Pancreas (tissue), 10 donors: ENCODE data around the gene HNRNPA3. TPM values are rescaled to one million over a fixed set of nuclear protein-coding genes. Genes with fewer than 3 reads are reported as not detected.
"Not testable (repeated sequence)": the region's sequence is repeated elsewhere in the genome, so short reads cannot be mapped to it uniquely, and the experiment has no call there.

Source experiments
- ATAC-seq, 4 donors: fragments of 200-7000 bp; cut with Tn5 transposase; one replicate each; pipeline versions ENCODE4 v1.8.0 to v1.9.1; 2020; ENCODE audit warnings: mild to moderate bottlenecking in 4 of 4, moderate library complexity in 4 of 4
- DNase-seq, 6 donors: peaks; one replicate each; pipeline ENCODE4 v3.0.0-alpha.2; 2020
- FAIRE-seq: peaks from 2 replicates; lab custom pipeline; 2012; peaks lifted over from hg19 to GRCh38; lab: Jason Lieb, UNC
- H3K27ac ChIP-seq, 4 donors: fragments of 200-600 bp; sonication (generic); 1 replicate in 3 of 4; 2 replicates in 1 of 4; pipeline versions ENCODE4 v1.5.0 to v1.8.0; 2020
- H3K27me3 ChIP-seq, 4 donors: fragments of 200-600 bp; one replicate each; pipeline ENCODE4 v1.8.0; 2021
- H3K36me3 ChIP-seq, 3 donors: fragments of 200-600 bp; sonication (generic) in 1 of 3; one replicate each; pipeline versions ENCODE4 v1.5.0 to v1.8.0; 2020 to 2021
- H3K4me1 ChIP-seq, 3 donors: fragments of 200-600 bp; one replicate each; pipeline ENCODE4 v1.8.0; 2021
- H3K4me3 ChIP-seq, 4 donors: fragments of 200-600 bp; sonication (generic) in 2 of 4; one replicate each; pipeline versions ENCODE4 v1.5.0 to v1.8.0; 2020 to 2021
- H3K9me3 ChIP-seq, 4 donors: fragments of 200-600 bp; one replicate each; pipeline ENCODE4 v1.8.0; 2021
- WGBS, 2 donors: extraction: QIAGEN DNeasy Blood & Tissue Kit; methylation state at CpG; one replicate each; pipeline ENCODE4 v1.1.7; 2013; 5-methylcytosine and 5-hydroxymethylcytosine counted together
- intact Hi-C, 3 donors: fragments of 100-400 bp; cut with DNase I; formaldehyde crosslinking; loops; one replicate each; pipeline versions ENCODE4 v1.11.1 to v1.14.2; 2022
- polyA plus RNA-seq, 2 donors: library from polyadenylated mRNA; stranded (reverse); fragments of 200-250 nt; gene quantifications; one replicate each; pipeline ENCODE4 v1.2.3, GENCODE V29; 2013
- total RNA-seq, 6 donors: library from RNA; stranded (reverse); fragmentation: NEBNext Ultra II Directional in 4 of 6; extraction: Animal tissue kit (Norgen Biotek cat#: 25700) in 4 of 6; gene quantifications; one replicate each; pipeline versions ENCODE4 v1.2.1 to v1.2.4, GENCODE V29; 2021 to 2023
- TF ChIP-seq, protein P1 (sequence below), 4 donors: fragments of 200-600 bp; sonication (generic) in 3 of 4; IDR thresholded peaks; one replicate each; pipeline versions ENCODE4 v1.5.0 to v1.8.0; 2021; ENCODE audit warnings: antibody characterized with exemption in 4 of 4
- donor health status: healthy with polysubstance abuse.
- donor health status: DM: no; HTN: no; CAD: no; lungs with moderate emphysema.
- donor health status: DM: no; HTN: no; CAD: no.
- donor health status: control.
- donor health status: control.
- donor health status: Bipolar disorder and iron deficiency.
- donor health status: DM: yes; HTN: yes; CAD: no.
- donor health status: DM: no; HTN: no; CAD: no.
- donor health status: DM: no; HTN: no; CAD: no.
- donor health status: DM: yes; HTN: yes; CAD: no.

Gene HNRNPA3
- total and polyA plus RNA-seq, 8 donors = 30.3 to 96.8 (median 70.0) TPM

DNA sequence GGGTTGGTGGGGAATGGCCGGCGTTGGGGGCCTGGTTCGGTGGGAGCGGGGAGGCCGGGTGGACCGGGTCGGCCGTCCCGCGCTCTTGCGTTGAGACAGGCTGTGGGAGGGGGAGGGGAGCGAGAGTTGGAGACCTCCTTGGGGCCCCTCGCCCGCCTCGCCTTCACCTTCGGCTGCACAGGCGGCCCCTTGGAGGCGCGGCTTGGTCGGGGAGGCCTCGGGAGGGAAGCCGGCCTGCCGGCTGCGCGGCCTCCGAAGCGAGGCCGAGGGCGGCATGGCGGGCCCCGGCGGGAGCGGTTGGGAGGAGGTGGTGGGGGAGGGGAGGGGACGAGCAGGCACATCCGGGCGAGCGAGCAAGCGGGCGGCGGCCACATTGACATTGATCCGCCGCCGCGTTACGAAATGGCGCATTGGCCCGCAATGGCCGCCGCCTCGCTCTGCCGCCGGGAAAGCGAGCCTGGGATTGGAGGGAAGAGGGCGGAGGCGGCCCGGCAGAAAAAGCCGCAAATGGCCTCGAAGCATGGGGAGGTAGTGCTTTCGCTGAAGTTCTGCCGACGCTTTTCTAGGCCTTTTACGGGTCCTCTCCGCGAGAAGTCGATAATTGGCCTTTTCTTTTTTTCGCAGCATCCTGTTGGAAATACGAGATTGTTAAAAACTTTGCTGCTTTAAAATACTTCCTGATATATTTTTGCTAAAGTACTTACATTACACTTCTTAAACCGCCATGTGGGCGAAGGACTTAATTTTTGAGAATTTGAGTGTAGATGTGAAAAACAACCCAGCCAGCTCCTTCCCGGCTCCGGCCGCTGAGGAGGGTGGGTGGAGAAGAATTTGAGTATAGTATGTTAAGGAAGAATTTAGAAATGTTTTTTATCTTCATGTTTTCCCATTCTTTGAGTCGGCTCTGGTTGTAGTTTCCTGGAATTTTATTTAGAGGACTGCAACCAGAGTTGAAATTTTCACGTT is 580 bp downstream of the HNRNPA3 start:
- H3K27ac ChIP-seq = peak overlapping the region; percentile 97 to 100 (median 100)
- no peaks in the 10 kb centered on the region for H3K9me3 ChIP-seq
- peaks cover 5 to 30% (median 9%) of the 10 kb centered on the region in 3 donors for H3K36me3 ChIP-seq
- intact Hi-C loops = loop anchor here in 1 of 3 donors (5.0 kb wide), 1 partner anchor 49 kb away; the partner anchor contains the start of gene NFE2L2
- FAIRE-seq = no peak
- DNase-seq = peak; percentile 91 to 95 (median 94)
- peaks cover 4 to 45% (median 8%) of the 10 kb centered on the region in 3 donors for H3K4me1 ChIP-seq
- ATAC-seq = peak; percentile 72 to 83 (median 82)
- no peaks in the 10 kb centered on the region for H3K27me3 ChIP-seq
- TF ChIP-seq, protein P1, sequence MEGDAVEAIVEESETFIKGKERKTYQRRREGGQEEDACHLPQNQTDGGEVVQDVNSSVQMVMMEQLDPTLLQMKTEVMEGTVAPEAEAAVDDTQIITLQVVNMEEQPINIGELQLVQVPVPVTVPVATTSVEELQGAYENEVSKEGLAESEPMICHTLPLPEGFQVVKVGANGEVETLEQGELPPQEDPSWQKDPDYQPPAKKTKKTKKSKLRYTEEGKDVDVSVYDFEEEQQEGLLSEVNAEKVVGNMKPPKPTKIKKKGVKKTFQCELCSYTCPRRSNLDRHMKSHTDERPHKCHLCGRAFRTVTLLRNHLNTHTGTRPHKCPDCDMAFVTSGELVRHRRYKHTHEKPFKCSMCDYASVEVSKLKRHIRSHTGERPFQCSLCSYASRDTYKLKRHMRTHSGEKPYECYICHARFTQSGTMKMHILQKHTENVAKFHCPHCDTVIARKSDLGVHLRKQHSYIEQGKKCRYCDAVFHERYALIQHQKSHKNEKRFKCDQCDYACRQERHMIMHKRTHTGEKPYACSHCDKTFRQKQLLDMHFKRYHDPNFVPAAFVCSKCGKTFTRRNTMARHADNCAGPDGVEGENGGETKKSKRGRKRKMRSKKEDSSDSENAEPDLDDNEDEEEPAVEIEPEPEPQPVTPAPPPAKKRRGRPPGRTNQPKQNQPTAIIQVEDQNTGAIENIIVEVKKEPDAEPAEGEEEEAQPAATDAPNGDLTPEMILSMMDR (IDR thresholded peaks at IDR 0.05) = no peak
- WGBS, 2 donors = 1% methylated on average over 68 to 74 of the region's 74 CpGs
- peak overlapping the region; percentile 57 to 84 (median 84) for H3K4me3 ChIP-seq

DNA sequence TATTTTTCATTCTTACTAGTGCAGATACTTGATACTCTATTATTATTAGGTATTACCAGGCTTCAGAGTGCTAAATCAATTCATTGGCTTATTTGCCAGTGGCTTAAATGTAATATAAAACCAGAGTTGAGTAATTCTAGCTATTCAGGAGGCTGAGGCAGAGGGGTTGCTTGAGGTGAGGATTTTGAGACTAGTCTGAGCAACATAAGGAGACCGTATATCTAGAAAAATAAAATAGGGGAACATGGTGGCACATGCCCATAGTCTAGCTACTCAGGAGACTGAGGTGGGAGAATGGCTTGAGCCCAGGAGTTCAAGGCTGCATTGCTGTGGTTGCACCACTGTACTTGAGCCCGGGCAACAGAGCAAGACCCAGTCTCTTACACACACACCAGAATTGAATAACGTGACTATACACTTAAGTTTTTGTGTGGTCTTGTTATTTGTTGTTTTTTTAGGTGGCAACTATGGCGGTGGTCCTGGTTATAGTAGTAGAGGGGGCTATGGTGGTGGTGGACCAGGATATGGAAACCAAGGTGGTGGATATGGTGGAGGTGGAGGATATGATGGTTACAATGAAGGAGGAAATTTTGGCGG is 4.8 kb downstream of the HNRNPA3 start:
- DNase-seq (no peak), FAIRE-seq (no peak), ATAC-seq (no peak)
- intact Hi-C loops = no loop called here
- WGBS, 2 donors = 74% methylated on average over 5 of the region's 5 CpGs
- Histone ChIP-seq H3K27me3 (no peaks in the 10 kb centered on the region), H3K4me3 (peak overlapping the region in 1 of 4 donors; percentile 10), H3K27ac (no peak overlapping the region), H3K4me1 (peaks cover 4 to 35% (median 18%) of the 10 kb centered on the region in 3 donors), H3K36me3 (peaks cover 5 to 68% (median 15%) of the 10 kb centered on the region in 3 donors), H3K9me3 (no peaks in the 10 kb centered on the region)
- TF ChIP-seq, protein P1 (IDR thresholded peaks at IDR 0.05) = no peak

DNA sequence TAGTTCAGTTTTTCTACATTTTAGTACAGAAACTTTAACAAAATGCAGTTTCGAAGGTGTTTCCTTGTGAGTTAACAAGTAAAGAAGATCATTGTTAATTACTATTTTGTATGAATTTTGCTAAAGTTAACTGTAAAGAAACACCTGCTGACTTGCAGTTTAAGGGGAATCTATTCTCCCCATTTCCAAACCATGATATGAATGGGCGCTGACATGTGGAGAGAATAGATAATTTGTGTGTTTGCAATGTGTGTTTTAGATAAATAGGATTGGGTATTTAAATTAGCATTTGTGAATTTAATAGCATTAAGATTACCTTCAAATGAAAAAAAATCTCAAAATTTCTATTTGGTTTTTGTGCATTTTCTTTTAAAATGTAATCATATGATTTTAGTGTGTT is 7.2 kb downstream of the HNRNPA3 start:
- WGBS, 2 donors = 75 to 83% methylated on average over 2 of the region's 2 CpGs
- ATAC-seq, H3K27ac ChIP-seq, intact Hi-C loops, DNase-seq, H3K27me3 ChIP-seq, H3K9me3 ChIP-seq, H3K4me3 ChIP-seq: not testable (repeated sequence)
- Histone ChIP-seq H3K4me1 (peaks cover 4 to 24% (median 18%) of the 10 kb centered on the region in 3 donors), H3K36me3 (peaks cover 5 to 70% (median 23%) of the 10 kb centered on the region in 3 donors)
- peak; percentile 74 for FAIRE-seq

DNA sequence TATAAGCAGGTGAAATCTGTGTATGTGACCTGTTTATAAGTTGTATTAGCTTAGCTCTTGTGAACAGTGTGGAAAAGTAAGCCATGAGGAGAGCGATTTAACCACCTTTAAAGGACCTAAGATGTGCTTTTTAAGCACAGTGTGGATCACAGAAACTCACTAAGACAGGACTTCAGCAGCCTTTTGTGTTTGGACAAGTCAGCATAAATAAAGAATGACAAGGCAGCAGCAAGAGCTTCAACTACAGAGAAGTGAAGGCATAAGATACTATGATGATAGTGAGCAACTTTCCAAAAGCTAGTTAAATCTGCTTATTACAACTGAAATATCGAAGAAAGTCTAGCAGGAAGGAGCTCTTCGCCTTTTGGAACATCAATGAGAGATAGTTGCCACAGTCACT is 8.9 kb downstream of the HNRNPA3 start:
- H3K9me3 ChIP-seq = no peaks in the 10 kb centered on the region
- no peak for DNase-seq
- ATAC-seq = no peak
- intact Hi-C loops = no loop called here
- 91 to 93% methylated on average over 3 of the region's 3 CpGs for WGBS, 2 donors
- no peaks in the 10 kb centered on the region for H3K27me3 ChIP-seq
- H3K27ac ChIP-seq = no peak overlapping the region
- H3K4me3 ChIP-seq = no peak overlapping the region
- TF ChIP-seq, protein P1 (IDR thresholded peaks at IDR 0.05) = no peak
- H3K36me3 ChIP-seq = peaks cover 5 to 57% (median 23%) of the 10 kb centered on the region in 3 donors
- no peak for FAIRE-seq
- H3K4me1 ChIP-seq = peaks cover 0 to 13% (median 11%) of the 10 kb centered on the region in 3 donors

DNA sequence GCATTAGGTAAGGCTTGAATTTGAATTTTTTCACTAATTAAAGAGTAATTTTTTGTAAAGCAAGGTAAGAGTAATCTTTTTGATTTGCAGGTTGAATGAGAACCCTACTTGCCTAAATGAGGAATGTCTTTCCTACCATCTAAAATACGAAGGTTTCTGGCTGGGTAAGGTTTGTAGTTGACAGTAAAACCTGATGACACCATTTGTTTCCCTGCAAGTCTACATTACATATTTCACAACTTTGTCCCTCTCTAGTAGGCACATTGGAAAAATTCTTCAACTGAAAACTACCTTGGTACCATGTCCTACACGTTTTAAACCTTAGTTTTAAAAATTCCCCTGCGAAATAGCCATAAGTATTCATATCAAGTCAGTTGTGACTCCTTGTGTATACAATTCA is 9.4 kb downstream of the HNRNPA3 start:
- intact Hi-C loops = no loop called here
- H3K4me1 ChIP-seq = peaks cover 0 to 10% (median 10%) of the 10 kb centered on the region in 3 donors
- DNase-seq (no peak), ATAC-seq (no peak), FAIRE-seq (no peak)
- WGBS, 2 donors = 88 to 90% methylated on average over 3 of the region's 3 CpGs
- H3K36me3 ChIP-seq = peaks cover 5 to 53% (median 21%) of the 10 kb centered on the region in 3 donors
- TF ChIP-seq, protein P1 (IDR thresholded peaks at IDR 0.05) = no peak
- no peaks in the 10 kb centered on the region for H3K27me3 ChIP-seq
- no peak overlapping the region for H3K27ac ChIP-seq
- no peak overlapping the region for H3K4me3 ChIP-seq
- H3K9me3 ChIP-seq = no peaks in the 10 kb centered on the region

DNA sequence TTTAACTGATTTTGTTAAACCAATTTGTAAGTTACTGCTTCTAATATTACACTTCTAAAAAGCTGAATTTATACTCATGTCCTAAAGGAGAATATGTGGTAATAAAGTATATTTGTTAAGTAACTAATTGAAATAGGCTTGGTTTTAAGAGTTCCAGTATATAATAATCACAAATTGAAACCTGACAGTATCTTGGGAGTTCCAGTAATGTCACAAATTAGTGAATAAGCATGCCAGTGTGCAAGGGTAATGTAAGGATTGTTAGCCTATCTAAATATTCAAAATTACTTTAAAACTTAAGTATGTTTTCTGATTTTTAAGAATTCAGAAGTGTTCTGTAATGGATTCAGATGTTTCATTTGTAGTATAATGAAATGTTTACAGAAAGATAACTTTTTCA is 10.8 kb downstream of the HNRNPA3 start:
- H3K4me1 ChIP-seq, H3K9me3 ChIP-seq, DNase-seq, H3K27ac ChIP-seq, H3K4me3 ChIP-seq, ATAC-seq, H3K27me3 ChIP-seq, intact Hi-C loops: not testable (repeated sequence)
- peaks cover 0 to 38% (median 13%) of the 10 kb centered on the region in 3 donors for H3K36me3 ChIP-seq
- peak; percentile 96 for FAIRE-seq
